GM12873 (cell line): ENCODE data around the gene TBC1D10A.

Experiments used
- TF ChIP-seq, protein P1 (sequence below): IDR thresholded peaks from 2 replicates; pipeline ENCODE4 v1.5.1; 2012; ENCODE audit warnings: low read depth, mild to moderate bottlenecking, moderate library complexity, low read length, control low read depth; ENCODE audit not compliant: insufficient read depth; ENCODE audit errors: missing control alignments

TBC1D10A gene

DNA sequence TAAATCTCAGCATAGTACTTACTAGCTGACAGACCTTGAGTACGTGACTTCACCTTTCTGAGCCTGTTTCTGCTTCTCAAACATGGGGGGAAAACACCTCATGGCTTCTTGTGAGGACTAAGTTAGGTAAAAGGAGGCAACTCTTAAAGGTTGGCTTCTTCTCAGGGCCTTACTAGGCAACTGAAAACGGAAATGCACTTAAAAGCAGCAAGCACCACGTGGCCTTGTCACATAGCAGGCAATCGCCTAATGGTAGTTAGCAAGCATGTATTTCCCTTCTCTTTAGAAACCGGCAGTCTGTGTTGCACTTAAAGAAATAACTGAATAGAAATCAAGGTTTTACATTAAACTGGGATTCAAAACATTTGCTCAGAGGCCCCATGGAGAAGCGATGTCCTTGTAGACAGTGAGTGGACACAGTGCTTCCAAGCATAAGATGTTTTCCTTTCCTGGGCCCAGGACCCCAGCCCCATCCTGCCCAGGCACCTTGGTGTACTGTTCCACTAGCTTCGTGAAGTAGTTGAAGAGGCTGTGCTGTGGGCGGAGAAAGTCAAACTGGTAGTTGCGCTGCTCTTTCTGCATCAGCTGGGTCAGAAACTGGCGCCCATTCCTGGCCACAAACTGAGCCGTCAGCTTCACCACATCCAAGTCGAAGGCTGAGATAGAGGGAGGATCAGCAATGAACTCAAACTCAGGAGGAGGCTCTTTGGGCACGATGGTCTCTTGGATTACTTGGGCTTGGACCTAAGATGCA lies 17.9 kb upstream of the TBC1D10A start:
- TF ChIP-seq, protein P1, sequence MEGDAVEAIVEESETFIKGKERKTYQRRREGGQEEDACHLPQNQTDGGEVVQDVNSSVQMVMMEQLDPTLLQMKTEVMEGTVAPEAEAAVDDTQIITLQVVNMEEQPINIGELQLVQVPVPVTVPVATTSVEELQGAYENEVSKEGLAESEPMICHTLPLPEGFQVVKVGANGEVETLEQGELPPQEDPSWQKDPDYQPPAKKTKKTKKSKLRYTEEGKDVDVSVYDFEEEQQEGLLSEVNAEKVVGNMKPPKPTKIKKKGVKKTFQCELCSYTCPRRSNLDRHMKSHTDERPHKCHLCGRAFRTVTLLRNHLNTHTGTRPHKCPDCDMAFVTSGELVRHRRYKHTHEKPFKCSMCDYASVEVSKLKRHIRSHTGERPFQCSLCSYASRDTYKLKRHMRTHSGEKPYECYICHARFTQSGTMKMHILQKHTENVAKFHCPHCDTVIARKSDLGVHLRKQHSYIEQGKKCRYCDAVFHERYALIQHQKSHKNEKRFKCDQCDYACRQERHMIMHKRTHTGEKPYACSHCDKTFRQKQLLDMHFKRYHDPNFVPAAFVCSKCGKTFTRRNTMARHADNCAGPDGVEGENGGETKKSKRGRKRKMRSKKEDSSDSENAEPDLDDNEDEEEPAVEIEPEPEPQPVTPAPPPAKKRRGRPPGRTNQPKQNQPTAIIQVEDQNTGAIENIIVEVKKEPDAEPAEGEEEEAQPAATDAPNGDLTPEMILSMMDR: no peak

DNA sequence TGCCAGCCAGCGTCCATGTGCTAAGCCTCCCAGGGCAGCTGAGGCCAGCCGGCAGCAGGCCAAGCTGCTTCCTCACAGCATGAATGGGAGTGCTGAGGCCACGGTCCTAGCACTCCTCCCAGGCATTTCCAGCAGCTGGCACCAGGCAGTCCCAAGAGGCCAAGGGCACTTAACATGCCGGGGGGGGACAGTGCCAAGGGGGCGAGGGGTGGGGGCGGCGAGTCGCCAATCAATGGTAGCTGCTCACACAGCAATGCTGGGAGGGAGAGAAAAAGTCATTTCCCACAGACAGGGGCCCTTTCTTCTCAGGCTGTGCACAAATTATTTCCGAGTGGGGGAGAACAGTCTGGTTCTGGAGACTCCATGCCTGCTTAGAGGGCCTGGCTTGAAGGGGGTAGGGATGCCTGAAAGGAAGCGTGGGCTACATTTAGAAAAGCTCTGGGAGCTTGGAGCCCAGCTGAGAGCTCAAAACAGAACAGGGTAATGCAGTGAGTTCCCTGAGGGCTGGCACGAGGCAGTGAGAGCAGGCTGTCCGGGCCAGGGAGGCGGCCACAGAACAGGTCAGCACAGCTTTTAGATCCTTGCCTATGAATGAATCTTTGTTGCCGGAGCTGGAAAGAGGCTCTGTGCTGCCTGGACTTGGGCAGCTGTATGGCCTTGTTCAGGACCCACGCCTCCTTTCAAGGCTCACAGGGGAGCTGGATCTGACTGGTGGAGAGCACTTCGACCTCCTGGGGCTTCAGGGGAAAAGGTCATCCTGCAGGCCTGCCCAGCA lies 14.4 kb upstream of the TBC1D10A start:
- TF ChIP-seq, protein P1: no peak

DNA sequence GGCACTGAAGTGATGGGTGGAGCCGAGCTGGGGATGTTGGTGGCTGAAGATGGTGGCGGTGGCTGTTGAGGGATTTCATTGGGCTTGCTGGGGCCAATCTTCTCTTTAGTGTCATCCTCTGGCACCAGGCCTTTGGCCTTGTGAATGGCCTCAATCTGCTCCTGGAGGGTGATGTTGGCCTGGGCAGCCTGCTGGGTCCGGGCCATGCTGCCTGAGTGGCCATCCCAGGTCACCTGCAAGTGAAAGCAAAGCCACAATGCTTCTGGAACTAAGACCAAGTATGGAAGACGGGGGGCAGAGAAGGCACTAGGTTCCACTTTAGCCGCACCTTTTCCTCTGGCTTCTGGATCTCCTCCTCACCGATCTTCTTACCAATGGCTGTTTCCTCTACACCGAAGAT lies 12.1 kb upstream of the TBC1D10A start:
- TF ChIP-seq, protein P1: no peak

DNA sequence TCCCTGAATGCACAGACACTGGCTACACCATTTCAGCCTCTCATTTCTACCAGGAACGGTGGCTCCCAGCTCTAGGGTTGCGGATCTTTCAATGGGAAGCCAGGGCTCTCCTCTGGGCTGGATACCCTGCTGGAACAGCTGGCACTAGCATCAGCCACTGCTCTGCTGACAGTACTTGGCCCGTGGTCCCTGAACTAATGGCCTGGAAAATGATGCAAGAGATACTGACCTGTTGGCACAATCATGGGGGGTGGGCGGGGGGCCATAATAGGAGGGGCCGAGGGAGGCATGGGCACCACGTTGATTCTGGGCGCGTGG lies 10.7 kb upstream of the TBC1D10A start:
- TF ChIP-seq, protein P1: no peak

DNA sequence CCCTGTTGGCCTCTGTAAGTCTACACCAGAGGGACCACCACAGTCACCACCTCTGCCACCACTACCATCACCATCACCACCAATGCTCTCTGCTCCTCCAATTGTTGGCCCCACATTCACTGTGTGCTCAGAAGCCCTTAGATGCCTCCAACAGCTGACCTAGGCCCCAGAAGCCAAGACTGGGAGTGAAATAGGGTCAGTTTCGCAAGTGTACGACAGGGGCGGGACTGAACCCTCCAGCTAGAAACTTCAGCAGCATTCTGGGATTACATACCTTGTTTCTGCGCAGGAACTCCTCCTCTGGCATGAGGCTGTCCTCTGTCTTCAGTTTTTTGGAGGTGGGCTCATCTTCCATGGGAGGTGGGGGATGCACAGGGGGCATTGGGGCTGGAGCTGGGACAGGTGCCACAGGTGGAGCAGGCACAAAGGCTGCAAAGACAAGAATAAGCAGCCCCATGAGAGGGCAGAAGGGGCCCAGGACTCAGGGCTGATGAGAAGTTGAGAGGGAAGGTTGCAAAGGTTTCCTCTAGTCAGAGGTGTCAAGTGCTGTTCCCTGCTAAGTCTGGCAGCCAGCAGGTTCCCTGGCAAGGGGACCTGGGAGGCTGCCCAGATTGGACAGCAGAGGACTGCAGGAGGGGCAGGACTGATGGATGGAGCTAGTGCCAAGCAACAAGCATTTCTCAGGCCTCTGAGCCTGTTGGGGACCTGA lies 10.2 kb upstream of the TBC1D10A start:
- TF ChIP-seq, protein P1: no peak

DNA sequence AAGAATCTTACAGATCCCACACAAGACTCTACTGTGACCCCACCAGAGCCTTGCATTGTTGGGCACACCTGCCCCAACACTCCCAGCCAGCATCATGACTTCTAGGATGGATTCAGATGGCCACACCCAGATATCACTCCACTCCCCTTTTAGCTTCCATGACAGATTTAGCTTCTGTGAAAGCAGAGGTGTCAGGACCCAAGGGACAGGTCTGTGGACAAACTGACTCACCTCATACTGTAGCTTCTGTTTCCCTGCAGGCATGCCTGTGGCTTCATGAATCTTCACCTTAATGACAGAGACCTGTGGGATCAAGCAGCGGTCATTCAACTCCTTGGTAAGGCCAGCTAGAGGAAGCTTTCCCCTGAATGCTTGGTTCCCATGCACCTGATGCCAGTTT lies 8.5 kb upstream of the TBC1D10A start:
- TF ChIP-seq, protein P1: no peak

DNA sequence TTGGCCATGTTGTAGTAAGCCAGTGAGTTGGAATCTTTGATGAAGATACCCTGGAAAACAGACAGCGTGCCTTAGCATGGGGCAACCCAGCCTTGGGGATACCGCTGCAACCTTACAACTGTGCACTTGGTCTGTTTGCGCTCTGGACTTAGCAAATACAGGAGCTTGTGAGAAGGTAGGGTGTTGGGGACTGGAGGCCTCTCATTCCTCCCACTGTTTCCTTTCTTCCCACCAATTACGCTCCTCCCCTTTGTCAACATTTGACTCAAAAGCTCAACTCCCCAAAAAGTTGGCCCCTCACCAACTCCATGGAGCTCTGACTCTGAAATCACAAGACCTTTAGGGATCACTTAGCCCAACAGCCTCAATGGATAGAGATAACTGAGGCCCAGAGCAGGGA lies 7.9 kb upstream of the TBC1D10A start:
- TF ChIP-seq, protein P1: no peak
